ENCODE data around the gene MAML3.

MAML3 gene

DNA sequence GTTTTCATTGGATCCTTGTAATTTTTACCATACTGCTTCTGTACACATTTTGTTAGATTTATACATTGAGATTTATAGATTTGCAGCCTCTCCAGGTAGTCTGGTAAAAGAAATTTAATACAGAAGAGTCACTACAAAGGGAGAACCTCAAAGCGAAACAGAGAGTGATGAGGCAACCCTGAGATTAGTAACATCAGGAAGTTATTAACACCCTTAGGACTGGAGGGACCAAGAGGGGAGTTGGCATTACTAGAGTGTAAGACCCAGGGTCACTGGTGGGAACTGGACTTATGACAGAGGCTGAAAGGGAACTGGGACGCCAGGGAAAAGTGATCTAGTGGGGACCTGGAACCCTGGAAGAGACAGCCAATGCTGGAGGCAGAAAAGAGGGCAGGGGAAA is 20.6 kb upstream of the MAML3 start:
- no peak for DNase-seq (ENCODE audit: low read depth, low spot score)
- no peak overlapping the region for H3K4me3 ChIP-seq (ENCODE audit: low read depth, low read length)
- ChIA-PET CTCF (interaction anchor here (1.3 kb wide), 1 partner anchor 12 kb away, joined by 3 read pairs; no protein-coding TSS in a partner anchor), POLR2A (no interaction called here)
- TF ChIP-seq, protein P1, sequence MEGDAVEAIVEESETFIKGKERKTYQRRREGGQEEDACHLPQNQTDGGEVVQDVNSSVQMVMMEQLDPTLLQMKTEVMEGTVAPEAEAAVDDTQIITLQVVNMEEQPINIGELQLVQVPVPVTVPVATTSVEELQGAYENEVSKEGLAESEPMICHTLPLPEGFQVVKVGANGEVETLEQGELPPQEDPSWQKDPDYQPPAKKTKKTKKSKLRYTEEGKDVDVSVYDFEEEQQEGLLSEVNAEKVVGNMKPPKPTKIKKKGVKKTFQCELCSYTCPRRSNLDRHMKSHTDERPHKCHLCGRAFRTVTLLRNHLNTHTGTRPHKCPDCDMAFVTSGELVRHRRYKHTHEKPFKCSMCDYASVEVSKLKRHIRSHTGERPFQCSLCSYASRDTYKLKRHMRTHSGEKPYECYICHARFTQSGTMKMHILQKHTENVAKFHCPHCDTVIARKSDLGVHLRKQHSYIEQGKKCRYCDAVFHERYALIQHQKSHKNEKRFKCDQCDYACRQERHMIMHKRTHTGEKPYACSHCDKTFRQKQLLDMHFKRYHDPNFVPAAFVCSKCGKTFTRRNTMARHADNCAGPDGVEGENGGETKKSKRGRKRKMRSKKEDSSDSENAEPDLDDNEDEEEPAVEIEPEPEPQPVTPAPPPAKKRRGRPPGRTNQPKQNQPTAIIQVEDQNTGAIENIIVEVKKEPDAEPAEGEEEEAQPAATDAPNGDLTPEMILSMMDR (IDR thresholded peaks at IDR 0.05; ENCODE audit: insufficient read depth, low read length, missing control alignments) = no peak

DNA sequence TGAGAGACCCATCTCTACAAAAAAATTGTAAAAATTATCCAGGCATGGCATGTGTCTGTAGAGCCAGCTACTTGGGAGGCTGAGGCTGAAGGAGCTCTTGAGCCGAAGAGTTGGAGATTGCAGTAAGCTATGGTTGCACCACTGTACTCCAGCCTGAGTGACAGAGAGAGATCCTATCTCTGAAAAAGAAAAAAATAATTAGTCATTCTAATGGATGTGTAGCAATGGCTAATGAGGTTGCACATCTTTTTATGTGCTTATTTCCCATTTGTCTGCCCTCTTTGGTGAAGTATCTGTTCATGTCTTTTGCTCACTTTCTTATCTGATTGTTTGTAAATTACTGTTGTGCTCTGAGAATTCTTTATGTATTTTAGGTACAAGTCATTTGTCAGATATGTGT is 19.0 kb upstream of the MAML3 start:
- CTCF ChIA-PET = no interaction called here
- TF ChIP-seq, protein P1 (IDR thresholded peaks at IDR 0.05; ENCODE audit: insufficient read depth, low read length, missing control alignments) = no peak
- POLR2A ChIA-PET = no interaction called here
- no peak for DNase-seq (ENCODE audit: low read depth, low spot score)
- H3K4me3 ChIP-seq (ENCODE audit: low read depth, low read length) = no peak overlapping the region

DNA sequence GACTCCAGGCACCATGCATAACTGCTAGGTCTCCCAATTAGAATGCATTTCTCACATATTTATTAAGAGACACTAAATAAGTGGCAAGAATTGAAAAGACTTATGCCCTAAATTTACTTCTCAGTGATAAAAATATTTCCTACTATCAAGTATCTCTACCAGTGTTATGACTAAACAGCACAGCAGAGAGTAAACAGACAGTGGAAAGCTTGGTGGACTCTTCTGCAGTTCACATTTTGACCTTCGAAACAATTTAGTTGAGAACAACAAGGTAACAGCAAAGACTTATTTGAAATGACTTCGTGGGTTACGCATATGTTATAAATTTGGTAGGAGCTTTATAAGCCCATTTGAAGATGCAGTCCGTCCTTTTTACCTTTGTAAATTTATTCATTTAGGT is 16.3 kb upstream of the MAML3 start:
- ChIA-PET POLR2A (no interaction called here), CTCF (interaction anchor here (0.9 kb wide), 1 partner anchor 82 kb away, joined by 3 read pairs; no protein-coding TSS in a partner anchor)
- no peak overlapping the region for H3K4me3 ChIP-seq (ENCODE audit: low read depth, low read length)
- TF ChIP-seq, protein P1 (IDR thresholded peaks at IDR 0.05; ENCODE audit: insufficient read depth, low read length, missing control alignments) = no peak
- no peak for DNase-seq (ENCODE audit: low read depth, low spot score)

DNA sequence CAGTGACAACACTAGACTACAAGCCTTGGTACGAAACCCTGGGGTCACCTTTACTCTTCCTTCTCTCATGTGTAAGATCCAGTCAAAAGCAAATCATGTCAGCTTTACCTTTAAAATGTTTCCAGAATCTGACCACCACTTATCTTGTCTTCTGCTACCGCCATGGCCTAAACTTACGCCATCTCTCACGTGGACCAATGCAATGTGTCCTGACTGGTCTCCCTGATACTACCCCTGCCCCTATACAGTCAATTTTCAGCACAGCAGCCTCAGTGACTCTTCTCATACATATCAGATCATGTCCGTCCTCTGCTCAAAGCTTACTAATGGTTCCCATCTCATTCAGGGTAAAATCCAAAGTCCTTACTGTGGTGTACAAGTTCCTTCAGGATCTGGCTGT is 15.0 kb upstream of the MAML3 start:
- TF ChIP-seq, protein P1 (IDR thresholded peaks at IDR 0.05; ENCODE audit: insufficient read depth, low read length, missing control alignments) = no peak
- no peak for DNase-seq (ENCODE audit: low read depth, low spot score)
- POLR2A ChIA-PET = no interaction called here

DNA sequence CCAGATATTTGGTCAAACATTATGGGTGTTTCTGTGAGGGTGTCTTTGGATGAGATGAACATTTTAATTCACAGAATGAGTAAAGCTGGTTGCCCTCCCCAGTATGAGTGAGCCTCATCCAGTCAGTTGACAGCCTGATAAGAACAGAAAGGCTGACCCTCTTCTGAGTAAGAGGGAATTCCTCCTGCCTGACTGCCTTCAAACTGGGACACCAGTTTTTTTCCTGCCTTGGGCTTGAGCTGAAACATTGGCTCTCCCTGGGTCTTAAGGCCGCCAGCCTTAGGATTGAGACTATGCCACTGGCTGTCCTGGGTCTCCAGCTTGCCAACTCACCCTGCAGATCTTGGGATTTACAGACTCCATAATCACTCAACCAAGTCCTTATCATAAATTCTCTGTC is 14.5 kb upstream of the MAML3 start:
- CTCF ChIA-PET = no interaction called here
- no peak for DNase-seq (ENCODE audit: low read depth, low spot score)
- H3K4me3 ChIP-seq (ENCODE audit: low read depth, low read length) = no peak overlapping the region
- POLR2A ChIA-PET = no interaction called here
- TF ChIP-seq, protein P1 (IDR thresholded peaks at IDR 0.05; ENCODE audit: insufficient read depth, low read length, missing control alignments) = no peak

More for the DNA sequence above, 15.0 kb upstream of the MAML3 start:
- CTCF ChIA-PET = no interaction called here
- no peak overlapping the region for H3K4me3 ChIP-seq (ENCODE audit: low read depth, low read length)

DNA sequence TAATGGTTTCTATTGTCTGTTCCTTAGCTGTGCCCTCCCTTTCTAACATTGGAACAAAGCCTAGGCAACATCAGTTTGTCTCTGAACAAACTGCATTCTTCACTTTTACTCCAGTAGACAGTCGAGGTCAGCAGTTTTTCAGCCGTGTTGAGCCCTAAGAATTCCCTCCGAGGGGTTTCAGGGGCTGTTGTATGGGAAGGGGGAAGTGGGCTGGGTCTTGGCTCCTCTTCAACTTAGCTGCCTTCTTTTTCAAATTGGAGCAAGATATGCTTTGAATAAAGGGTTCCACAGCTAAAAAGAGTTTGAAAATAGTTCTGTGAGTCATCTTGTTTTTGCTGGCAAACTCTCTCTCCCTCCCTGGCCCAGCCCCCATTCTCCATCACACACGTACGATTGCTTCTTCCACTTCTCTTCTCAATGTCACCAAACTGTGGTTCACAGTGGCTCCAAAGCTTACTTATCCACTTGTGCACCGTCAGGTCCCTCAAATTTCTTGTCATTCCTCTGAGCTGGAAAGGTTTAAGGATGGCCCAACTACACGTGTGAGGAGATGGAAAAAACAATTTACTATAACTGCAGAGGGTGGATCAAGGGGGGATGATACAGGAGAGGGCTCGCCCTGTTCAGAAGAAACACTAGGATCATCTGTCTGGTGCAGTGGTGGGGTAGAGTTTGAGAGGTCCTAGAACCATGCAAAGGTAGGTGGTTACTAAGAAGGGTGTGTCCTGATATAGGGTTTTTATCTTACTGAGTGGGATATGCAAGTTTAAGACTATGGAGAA is 9.2 kb upstream of the MAML3 start:
- POLR2A ChIA-PET = interaction anchor here (0.7 kb wide), 1 partner anchor 163 kb away, joined by 3 read pairs; no protein-coding TSS in a partner anchor
- H3K4me3 ChIP-seq (ENCODE audit: low read depth, low read length) = no peak overlapping the region; the same call in 1 of the 2 replicates
- CTCF ChIA-PET = interaction anchor here (0.6 to 1.8 kb wide), 5 partner anchors 12 to 429 kb away, joined by 3 to 6 read pairs (median 4); no protein-coding TSS in a partner anchor
- TF ChIP-seq, protein P1 (IDR thresholded peaks at IDR 0.05; ENCODE audit: insufficient read depth, low read length, missing control alignments) = no peak
- DNase-seq (ENCODE audit: low read depth, low spot score) = no peak

Measured in AG04449 (cell line).